GM04504 (cell line): ENCODE results near the gene LCE6A.

ENCODE experiments used
- DNase-seq: peaks from one replicate; pipeline ENCODE4 v3.0.0-alpha.2; 2012; ENCODE audit warnings: low read depth

The LCE6A gene, protein sequence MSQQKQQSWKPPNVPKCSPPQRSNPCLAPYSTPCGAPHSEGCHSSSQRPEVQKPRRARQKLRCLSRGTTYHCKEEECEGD

DNA sequence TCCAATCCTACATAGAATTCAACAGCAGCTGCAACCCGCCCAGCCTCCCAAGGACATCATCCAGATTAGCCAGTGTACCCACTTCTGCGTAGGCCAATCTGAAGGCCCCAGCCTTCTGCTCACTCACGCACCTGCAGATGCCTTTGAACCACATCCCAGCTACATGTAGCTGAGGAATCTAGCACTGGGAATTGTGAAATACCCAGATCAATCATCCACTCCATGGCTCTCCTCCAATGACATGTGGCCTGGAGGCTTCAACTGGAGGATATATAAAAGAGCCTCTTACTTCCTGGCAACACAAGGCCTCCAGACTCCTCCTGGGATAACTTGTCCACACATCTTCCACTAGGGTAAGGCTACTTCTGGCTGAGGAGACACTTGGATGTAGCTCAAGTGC is at the start of gene LCE6A:
LCE6A (plus strand) TSS at position 301 of the 400 bp plus-strand sequence. CDS start 665 bp downstream, outside the sequence.
- no peak for DNase-seq

DNA sequence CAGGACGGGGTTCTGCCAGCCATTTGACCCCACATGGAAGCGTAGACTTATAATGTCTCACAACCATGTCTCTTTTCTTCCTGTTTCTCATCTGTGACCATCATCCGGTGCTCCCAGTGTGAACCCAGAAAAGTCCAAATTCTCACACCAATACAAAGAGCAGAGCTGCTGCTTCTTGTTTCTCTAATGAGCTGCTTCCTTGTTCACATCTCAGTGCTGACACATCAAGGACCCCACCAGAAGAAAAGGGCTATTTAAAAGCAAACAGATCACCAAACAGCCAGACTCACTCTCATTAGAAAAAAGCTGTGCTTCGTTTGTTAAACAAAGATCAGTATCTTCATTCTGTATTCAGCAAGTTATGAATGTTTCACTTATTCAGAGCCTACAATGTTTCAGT is 47.0 kb upstream of the LCE6A start:
- no peak for DNase-seq

DNA sequence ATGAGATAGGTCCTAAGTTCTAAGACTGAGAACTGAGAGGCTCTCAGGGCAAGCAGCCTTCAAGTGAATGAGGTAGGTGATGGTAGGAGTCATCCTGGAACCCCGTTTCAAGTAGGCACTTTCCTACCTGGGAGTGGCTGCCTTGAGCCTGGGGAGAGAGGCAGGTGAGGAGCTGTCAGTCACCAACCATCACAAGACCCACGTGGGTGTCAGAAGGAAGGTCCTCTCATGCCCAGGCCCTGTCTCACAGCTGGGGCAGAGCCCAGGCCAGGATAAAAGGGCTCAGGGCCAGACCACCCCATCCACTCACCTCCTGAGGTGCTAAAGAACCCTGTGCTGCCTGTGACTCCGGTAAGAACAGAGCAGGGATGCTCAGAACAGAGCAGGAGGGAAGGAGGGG is 46.2 kb upstream of the LCE6A start, which contains the start of gene LCE1D:
LCE1D (plus strand) TSS at position 301 of the 400 bp plus-strand sequence. CDS start 1,074 bp downstream, outside the sequence.
- DNase-seq, result no peak

DNA sequence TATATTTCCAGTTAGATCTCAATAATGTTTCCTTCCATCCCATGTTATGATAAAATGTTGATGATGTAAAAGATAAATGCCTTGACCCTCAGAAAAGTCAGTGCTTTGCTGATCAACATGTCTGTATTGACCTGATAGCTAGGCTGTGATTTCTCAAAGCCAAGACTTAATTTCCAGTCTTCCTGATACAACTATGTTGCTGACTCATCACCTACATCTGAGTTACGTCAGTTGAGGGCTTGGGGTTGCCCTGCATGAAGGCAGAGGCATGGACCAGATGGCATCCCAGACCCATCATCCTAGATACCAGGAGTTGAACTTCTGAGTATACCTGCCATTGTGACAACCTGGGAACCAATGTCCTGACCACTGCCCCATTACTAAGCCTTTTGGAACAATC is 41.3 kb upstream of the LCE6A start:
- no peak for DNase-seq

DNA sequence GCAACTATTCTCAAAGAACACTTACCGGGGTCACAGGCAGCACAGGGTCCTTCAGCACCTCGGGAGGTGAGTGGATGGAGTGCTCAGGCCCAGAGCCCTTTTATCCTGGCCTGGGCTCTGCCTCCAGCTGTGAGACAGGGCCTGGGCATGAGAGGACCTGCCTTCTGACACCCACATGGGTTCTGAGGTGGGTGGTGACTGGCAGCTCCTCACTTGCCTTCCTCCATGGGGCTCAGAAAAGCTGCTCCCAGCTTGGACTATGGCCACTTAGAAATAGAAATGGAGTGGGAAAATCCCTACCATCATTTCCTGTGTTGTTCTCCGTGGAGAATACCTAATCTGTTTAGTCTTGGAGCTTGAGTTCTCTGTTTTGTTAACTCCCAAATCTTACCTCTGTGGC is 36.1 kb upstream of the LCE6A start, which contains the start of gene LCE1C:
LCE1C (minus strand) TSS at position 76 of the 400 bp plus-strand sequence. CDS start 1,173 bp downstream, outside the sequence.
- DNase-seq, result no peak

DNA sequence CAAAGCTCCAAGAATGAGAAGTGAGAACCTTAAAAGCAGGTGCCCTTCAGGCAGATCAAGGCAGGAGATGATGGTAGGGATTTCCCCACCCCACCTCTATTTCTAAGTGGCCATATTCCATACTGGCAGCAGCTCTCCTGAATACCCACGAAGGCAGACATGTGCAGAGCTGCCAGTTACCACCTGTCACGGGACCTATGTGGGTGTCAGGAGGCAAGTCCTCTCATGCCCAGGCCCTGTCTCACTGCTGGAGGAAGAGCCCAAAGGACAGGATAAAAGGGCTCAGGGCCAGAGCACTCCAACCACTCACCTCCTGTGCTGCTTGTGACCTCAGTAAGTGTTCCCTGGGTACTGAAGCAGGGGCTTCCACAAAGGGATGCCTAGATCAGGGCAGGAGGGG is 31.6 kb upstream of the LCE6A start:
- DNase-seq, result no peak

DNA sequence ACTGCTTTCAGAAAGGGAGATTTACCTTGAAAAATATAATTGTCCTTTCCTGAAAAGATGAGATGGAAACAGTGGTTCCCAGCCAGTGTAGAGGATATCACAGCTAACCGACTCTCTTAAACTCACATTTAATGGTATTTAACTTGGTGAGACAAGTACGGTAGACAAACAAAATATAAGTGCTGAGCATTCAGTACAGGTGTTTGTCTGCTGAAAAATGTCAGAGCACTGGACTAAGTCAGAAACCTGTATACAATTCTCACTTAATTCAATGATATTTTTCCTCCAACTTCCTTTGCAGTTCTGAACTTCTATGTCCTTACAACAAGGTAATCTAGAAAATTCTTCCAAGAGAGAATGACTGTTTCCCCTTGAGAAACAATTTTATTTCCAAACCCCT is 31.0 kb upstream of the LCE6A start, which contains the start of gene LCE1B:
LCE1B (plus strand) TSS at position 301 of the 400 bp plus-strand sequence. CDS start 476 bp downstream, outside the sequence.
- DNase-seq, result no peak

DNA sequence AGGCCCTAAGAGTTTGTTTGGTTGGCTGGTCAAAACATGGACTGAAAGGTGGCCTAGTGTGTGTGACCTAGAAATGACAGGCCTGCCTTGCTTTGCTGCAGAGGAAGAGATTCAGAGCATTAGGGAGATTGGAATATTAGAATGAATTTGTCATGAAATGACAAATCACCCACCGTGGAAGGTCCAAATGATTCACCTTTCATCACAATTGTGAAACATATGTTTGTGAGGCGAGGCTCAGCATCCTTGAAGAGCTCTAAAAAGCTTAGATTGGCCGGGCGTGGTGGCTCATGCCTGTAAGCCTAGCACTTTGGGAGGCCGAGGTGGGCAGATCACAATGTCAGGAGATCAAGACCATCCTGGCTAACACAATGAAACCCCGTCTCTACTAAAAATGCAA is 25.3 kb upstream of the LCE6A start:
- no peak for DNase-seq

DNA sequence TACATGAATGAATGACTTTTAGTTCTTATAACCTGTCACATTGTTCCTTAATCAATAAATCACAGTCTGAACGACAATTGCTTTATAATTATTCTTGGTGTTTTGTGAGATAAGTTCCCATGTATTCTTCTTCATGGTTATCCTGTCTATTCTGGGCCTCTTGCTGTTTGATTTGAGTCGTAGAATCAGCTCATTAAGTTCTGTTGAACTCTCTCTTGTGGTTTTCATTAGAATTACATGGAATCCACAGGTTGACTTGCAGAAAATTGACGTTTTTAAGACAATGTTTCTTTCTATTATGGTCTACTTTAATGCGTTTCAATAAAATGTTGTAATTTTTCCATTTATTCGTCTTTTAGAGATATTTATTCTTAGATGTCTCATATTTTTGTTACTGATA is 19.4 kb upstream of the LCE6A start:
- no peak for DNase-seq

DNA sequence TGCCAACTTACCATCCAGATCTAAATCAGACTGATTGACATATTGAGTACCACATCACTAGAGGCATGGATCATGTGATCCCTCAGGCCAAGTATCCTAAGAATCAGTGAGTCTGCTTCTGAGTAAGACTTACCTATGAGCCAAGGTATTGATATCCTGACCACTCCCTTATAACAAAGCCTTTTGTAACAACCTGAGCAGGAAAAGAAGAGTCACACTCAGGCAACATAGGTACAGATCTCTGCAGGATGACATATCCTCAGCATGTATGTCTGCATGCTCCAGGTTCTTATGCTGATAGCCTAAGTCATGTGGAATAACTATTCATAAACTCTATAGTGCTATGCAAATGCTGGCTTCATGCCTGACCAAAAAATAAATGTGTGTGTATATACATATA is 17.7 kb upstream of the LCE6A start:
- DNase-seq, result no peak

DNA sequence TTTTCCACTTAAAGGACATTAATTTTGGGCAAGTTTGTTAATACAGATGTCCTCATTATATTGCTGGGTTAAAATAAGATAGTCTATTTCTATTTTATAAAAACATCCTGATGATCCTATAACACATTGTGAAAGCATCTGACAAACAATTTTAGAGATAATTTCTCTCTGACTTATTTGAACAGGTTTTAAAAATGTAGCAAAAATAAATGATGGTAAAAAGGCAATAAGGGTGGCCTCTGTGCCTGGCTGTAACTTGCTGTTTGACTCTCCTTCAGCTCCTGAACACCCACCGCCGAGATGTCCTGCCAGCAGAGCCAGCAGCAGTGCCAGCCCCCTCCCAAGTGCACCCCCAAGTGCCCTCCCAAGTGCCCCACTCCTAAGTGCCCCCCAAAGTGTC is 15.5 kb upstream of the LCE6A start, which contains the start of gene LCE1A:
LCE1A (plus strand) TSS at position 301 of the 400 bp plus-strand sequence; CDS start at position 301, 0 bp downstream.
- no peak for DNase-seq

DNA sequence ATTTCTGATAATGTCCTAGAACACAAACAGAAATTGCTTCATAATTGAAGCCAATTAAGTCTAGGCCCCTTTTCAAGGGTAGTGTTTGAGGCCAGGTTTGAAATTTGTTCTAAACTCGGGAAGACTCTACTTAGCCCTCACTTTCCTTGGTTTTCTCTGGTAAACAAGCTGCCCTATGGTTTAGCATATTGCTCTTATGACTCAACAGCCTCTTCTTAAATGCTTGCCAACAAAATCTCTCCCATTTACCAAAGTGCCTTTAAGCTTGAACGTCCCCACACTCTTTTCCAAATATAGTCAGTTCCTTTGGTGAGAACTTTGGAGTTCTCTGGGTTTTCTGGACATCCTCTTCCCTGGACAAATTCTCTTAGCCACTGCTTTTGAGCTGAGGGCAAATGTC is 5.8 kb upstream of the LCE6A start:
- no peak for DNase-seq

DNA sequence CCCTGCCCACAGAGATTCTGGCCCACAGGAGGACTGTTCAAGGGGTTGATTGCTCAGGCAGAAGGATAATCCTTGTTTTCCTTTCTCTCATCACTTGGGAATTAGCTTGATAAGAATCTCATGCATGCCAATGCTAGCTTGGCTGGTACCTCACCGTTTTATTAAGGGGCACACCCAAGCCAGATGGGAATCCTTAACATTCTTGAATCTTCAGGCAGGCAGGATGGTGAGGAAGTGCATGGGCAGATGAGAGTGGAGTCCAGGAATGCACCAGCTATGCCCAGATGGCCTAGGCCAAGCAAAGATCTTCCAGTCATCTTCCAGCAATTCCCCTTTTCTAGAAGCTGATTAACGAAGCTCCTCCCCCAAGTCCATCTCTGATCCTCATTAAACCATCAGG is 13.0 kb downstream of the LCE6A start:
- DNase-seq, result no peak

DNA sequence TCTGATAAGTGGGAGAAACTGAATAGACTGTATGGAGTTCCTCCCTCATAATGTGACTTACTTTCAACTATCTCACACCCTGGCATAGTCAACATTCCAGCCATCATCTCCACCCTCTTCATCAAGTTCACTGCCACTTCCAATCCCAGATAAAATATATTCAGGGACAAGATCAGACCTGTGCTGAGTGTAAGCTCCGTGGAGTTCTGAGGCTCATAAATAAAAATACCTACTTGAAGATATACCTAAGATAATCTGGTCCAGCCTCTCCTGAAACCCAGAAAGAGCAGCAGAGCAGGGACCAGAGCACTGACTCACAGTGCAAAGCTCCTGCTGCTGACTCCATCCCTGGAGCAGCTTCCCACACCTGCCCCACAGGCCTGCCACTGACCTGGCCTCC is 15.4 kb downstream of the LCE6A start:
- no peak for DNase-seq

DNA sequence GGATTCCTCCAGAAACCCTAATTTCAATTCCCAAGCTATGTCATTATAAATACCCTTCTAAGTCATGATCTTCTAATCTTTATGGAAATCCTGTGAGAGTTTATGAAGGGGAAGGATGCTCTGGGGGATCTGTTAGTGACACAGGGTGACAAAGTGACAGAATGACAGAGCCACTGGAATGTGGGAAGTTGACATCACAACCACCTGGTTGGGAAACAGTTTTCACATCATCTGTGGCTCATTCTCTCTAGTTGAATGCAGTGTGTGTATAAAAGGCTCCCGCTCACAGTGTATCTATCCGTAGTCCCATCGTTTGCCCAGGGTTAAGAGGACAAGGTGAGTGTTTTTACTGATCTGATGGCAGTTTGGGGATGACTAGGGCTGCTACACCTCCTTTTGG is 17.0 kb downstream of the LCE6A start, which contains the start of gene LCE7A:
LCE7A (plus strand) TSS at position 301 of the 400 bp plus-strand sequence. CDS start 702 bp downstream, outside the sequence.
- DNase-seq, result no peak

DNA sequence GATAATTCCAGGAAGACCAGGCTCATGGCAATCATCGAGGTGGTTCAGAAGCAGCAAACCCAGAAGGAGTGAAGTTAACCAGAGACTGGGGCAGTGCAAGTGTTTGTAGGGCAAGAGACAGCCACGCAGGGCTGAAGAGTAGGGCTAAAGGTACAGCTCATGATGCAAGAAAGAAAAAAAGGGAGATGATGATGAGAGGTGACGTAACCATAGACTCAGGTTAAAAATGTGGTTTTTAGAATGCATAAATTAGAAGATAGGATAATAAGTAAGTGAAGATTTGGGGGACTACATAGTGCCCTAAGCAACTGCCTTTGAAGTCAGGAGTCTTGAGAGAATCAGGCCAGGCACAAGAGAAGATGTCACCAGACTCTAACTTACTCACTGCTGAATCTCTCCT is 17.5 kb downstream of the LCE6A start:
- DNase-seq, result no peak

DNA sequence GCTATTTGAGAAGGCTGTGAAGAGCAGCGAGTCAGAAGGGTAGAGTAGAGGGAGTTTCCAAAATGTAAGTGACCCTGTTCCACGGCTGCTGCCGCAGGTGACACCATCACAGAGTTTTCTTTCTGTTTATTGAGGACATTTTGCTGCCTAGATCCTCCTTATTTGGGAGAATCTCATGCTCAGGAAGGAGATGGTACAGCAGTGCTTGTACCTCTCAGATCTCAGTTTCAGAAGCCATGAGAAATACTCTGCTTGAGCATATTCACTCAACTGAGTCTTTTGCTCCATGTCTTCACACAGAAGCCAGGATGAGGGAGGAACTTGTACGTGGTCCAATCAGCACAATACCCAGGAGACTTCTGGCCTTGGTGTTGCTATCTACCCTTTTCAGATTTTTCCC is 18.7 kb downstream of the LCE6A start:
- no peak for DNase-seq

DNA sequence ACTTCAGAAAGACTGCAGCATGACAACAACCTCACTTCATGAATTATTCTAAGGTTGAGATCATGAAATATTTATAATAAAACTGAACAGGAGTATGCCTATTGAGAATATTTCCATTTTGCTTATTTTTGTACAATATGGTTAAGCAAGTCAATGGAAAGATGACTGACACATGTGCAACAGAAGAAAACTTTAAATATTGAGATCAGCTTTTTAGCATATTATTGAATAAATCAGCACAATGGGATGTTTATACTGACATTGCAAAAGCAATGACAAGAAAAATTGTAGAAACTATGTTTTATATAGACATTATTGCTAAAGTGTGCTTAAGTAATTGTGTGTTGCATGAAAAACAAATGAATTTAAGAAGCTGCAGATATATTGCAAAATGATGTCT is 21.8 kb downstream of the LCE6A start:
- no peak for DNase-seq

DNA sequence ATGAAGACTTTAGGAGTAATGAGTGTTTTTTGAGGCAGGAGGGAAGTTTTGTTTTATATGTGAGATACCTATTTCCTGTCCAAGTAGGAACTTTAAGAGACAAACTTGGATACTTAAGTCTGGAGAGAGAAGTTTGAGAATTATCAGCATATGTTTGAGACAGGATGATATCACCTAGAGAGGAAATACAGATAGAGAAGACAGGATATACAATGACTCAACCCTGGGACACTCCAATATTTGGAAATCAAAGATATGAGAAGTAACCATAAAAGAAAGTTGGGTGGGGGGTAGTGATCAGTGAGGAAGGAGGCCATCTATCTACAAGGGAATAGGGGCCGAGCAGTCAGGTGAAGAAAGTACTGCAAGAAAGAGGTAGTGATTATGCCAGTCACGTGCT is 23.7 kb downstream of the LCE6A start:
- DNase-seq, result no peak

DNA sequence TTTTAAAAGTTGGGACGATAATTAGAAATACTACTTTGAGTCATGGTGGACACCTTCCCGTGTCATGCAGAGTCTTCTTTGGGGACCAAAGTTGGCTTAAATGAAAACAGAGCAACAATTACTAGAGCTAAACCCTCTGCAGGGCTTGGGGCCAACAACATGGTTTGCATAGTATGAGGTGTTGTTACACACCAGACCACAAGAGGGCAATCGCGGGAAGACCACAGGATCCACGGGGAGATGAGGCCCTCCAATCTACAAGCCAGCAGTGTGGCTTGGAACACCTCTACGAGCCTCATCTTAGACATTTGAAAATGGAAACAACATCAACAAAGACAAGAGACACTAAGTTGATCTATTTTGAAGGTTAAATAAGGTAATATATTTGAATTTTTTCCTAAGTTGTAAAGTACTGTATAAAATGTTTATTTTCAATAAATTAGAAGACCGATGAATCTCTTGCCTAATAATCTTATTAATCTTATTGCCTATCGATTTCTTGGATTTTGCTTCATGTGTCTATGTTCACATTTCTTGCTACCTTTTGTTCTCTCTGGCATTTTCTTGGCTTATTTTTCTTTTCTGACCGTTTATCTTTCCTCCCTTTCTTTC is 27.3 kb downstream of the LCE6A start:
- peak; percentile 43 for DNase-seq

DNA sequence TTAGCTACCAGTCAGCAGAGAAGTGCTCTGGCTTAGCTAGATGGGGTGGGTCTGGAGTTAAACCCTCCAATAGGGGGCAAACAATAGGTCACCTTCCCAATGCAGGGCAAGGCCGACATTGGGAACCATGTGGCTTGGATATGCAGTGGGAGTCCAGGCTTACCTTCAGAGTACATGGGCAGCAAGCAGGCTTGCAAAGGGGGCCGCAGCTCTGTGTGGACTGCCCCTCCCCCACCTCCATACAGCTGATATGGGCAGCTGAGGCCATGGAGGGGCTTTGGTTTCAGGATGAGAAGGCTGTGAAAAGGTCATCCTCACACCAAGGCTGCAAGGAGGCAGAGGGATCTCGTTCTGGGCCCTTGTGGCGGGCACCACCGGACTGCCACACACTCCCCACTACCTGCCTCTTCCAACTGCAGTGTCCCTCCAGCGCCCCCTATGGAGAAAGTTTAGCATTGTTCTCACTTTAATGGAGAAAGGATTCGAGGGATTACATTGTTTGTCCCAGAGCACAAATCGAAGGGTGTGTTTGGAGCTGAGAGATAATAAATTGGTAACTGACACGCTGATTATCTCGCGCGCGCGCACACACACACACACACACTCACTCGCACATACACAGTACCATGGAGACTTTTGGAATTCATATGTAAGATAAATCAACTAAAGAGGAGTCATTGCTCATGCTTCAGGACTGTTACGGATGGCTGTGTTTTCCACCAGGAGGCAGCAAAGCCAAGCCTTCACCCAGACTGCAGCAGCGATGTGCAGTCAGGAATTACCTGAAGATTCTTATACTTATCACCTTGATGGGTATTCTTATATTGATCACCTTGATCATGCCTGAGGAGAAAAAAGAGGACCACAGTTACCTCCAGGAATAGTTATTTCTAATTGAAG is 28.4 kb downstream of the LCE6A start:
- no peak for DNase-seq

DNA sequence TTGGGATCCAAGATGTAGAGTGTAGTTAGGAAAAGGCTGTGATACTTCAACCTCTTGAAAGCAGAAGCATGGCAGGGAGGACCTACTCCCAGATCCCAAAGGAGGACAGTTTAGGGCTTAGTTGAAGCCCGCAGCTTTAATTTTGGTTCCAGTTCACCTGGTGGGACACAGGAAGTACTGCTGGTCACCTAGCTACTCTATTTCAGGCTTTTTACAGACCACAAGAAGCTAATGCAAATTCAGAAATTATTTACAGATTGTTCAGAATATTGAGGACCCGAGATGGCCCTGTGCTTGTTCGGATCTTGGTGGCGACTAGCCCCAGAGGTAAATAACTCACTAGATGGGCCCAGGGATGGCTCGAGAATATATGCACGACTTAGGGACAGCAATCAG is 29.1 kb downstream of the LCE6A start:
- no peak for DNase-seq

DNA sequence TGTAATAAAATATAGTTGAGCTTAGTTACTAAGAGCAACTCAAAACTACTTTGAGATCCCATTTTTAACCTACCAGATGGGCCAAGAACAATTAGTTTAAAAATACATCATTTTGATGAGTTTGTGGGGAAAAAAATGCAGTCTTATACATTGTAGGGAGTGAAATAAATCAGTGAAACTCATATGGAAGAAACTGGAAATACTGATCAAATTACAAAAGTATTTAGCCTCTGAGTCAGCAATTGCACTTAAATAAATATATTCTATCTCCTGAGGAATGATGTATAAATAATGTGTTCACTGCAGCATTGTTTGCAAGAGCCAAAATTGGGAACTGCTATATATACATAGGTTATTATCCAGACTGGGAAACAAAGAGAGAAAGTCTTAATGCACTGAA is 30.8 kb downstream of the LCE6A start:
- DNase-seq, result no peak
